ENCODE data around the gene TBL3.

TBL3 gene

DNA sequence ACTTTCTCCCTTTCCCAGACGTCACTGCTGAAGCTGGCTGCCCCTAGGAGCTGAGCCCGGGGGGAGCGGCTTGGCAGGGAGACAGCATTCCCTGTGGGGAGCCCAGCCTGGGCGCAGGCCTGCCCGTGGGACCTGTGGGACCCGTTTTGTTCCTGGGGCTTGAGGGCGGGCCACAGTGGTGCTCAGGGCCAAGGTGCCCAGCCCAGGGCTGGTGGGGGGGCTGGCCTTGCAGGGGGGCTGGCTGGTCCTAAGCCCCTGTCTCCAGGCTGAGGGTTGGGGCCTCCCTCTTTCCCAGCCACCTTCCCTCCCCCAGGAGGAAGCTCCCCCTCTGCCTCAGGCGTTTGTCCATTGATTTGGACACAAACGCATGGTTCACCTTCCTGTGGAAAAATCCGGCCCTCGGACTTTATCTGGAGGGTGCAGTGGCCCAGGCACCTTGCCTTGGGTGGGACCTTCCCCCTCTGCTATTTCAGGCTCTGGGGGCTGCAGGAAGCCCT lies 59.3 kb downstream of the TBL3 start:
- Histone ChIP-seq H3K27me3 (peaks cover 11 to 30% (median 26%) of the 10 kb centered on the region in 11 experiments; a peak in 20 of 22 replicates), H3K4me1 (peaks cover 63 to 91% (median 84%) of the 10 kb centered on the region in 10 experiments), H4K20me1 (peaks cover 0 to 36% (median 14%) of the 10 kb centered on the region in 11 experiments; a peak in 15 of 22 replicates), H3K4me2 (peak overlapping the region; percentile 89 to 100 (median 98); a peak in 20 of 22 replicates), H3K36me3 (peaks cover 0 to 5% (median 0%) of the 10 kb centered on the region in 11 experiments; a peak in 1 of 22 replicates), H3K9ac (peak overlapping the region in 6 of 11 experiments; percentile 14 to 52 (median 28); a peak in 9 of 22 replicates), H3K27ac (peak overlapping the region in 6 of 11 experiments; percentile 2 to 78 (median 20); a peak in 7 of 22 replicates), H3K4me3 (no peak overlapping the region), H3K9me3 (replicated peaks in 1 of 11) (no peaks in the 10 kb centered on the region)
- TF ChIP-seq Cebpa-rat (IDR thresholded peaks at IDR 0.05) = no peak

Data from BLaER1 treated with 17β-estradiol and CSF1 and Interleukin-3, amounts not matched to agents 10 nM and 100 nM (cell line).